Hepatocyte (in vitro differentiated cells): ENCODE data around the gene TCOF1. TPM values are rescaled to one million over a fixed set of nuclear protein-coding genes. Genes with fewer than 3 reads are reported as not detected.

Experiments used
- DNase-seq: peaks from one replicate; pipeline ENCODE4 v3.0.0-alpha.2; 2016; ENCODE audit warnings: low spot score
- H2AFZ ChIP-seq: fragments of 200-600 bp; sonication (generic); 2 replicates; pipeline ENCODE4 v1.6.0; 2016; ENCODE audit warnings: antibody characterized with exemption, mild to moderate bottlenecking
- H3K27ac ChIP-seq: fragments of 200-600 bp; sonication (generic); 2 replicates; pipeline ENCODE4 v1.5.1; 2016; ENCODE audit warnings: mild to moderate bottlenecking
- H3K27me3 ChIP-seq: fragments of 200-600 bp; sonication (generic); 2 replicates; pipeline ENCODE4 v1.6.1; 2016
- H3K36me3 ChIP-seq: fragments of 200-600 bp; sonication (generic); replicated peaks from 2 replicates; pipeline ENCODE4 v1.5.1; 2016; ENCODE audit warnings: low read depth; ENCODE audit not compliant: insufficient read depth
- H3K4me1 ChIP-seq: fragments of 200-600 bp; sonication (generic); 2 replicates; pipeline ENCODE4 v1.5.1; 2016; ENCODE audit warnings: mild to moderate bottlenecking, moderate library complexity; ENCODE audit not compliant: insufficient read depth
- H3K4me2 ChIP-seq: fragments of 200-600 bp; sonication (generic); 2 replicates; pipeline ENCODE4 v1.6.0; 2016
- H3K4me3 ChIP-seq: fragments of 200-600 bp; sonication (generic); 2 replicates; pipeline ENCODE4 v1.5.1; 2016; ENCODE audit warnings: mild to moderate bottlenecking
- H3K79me2 ChIP-seq: fragments of 200-600 bp; sonication (generic); 2 replicates; pipeline ENCODE4 v1.6.0; 2017; ENCODE audit warnings: mild to moderate bottlenecking
- H3K9me2 ChIP-seq: fragments of 200-600 bp; sonication (generic); replicated peaks from 2 replicates; pipeline ENCODE4 v1.6.0; 2017; ENCODE audit warnings: mild to moderate bottlenecking; ENCODE audit not compliant: insufficient read depth
- H3K9me3 ChIP-seq: fragments of 200-600 bp; sonication (generic); 2 replicates; pipeline ENCODE4 v1.5.1; 2016; ENCODE audit warnings: low read depth, mild to moderate bottlenecking
- H4K20me1 ChIP-seq: fragments of 200-600 bp; sonication (generic); 2 replicates; pipeline ENCODE4 v1.6.0; 2016; ENCODE audit warnings: mild to moderate bottlenecking; ENCODE audit not compliant: insufficient read depth, poor library complexity, severe bottlenecking
- CTCF ChIP-seq: fragments of 200-600 bp; sonication (generic); IDR thresholded peaks from 2 replicates; pipeline ENCODE4 v1.5.1; 2016; ENCODE audit warnings: antibody characterized with exemption, mild to moderate bottlenecking; ENCODE audit not compliant: poor library complexity
- EZH2 ChIP-seq: fragments of 200-600 bp; sonication (generic); IDR thresholded peaks from 2 replicates; pipeline ENCODE4 v1.6.1; 2016; ENCODE audit warnings: antibody characterized with exemption, mild to moderate bottlenecking, borderline replicate concordance
- EZH2phosphoT487 ChIP-seq: fragments of 200-600 bp; sonication (generic); IDR thresholded peaks from one replicate; pipeline ENCODE4 v1.6.1; 2018; ENCODE audit warnings: antibody characterized with exemption, mild to moderate bottlenecking, low read depth, moderate library complexity; ENCODE audit not compliant: unreplicated experiment, severe bottlenecking
- WGBS: methylation state at CpG from one replicate; pipeline ENCODE4 v1.1.6; 2016; ENCODE audit warnings: low lambda C conversion rate; ENCODE audit errors: missing lambda C conversion rate; 5-methylcytosine and 5-hydroxymethylcytosine counted together
- polyA plus RNA-seq: library from polyadenylated mRNA; unstranded; fragments of >200 nt; fragmentation: Nextera tagmentation; extraction: Ambion mirVana; gene quantifications from 2 replicates; pipeline ENCODE4 v1.2.1, GENCODE V29; 2016
- total RNA-seq: library from RNA; depleted of rRNA; stranded (reverse); fragments of >200 nt; gene quantifications from 2 replicates; pipeline ENCODE4 v1.2.3, GENCODE V29; 2014

The TCOF1 gene
- total and polyA plus RNA-seq, 2 experiments from 2014 or later = 19.9 to 24.0 TPM

- 89% methylated on average over 2 of the region's 2 CpGs for WGBS
- DNase-seq = no peak
- Histone ChIP-seq H2AFZ (no peak overlapping the region), H3K9me2 (no peaks in the 10 kb centered on the region), H3K4me3 (no peak overlapping the region), H3K9me3 (no peaks in the 10 kb centered on the region), H3K27ac (no peak overlapping the region), H3K4me2 (no peak overlapping the region), H3K27me3 (no peaks in the 10 kb centered on the region), H3K36me3 (no peaks in the 10 kb centered on the region), H3K79me2 (peaks cover 23% of the 10 kb centered on the region), H3K4me1 (peaks cover 6% of the 10 kb centered on the region), H4K20me1 (no peaks in the 10 kb centered on the region)
- TF ChIP-seq EZH2 = no peak
- TF ChIP-seq CTCF = no peak
Measured at GRCh38 chr5:150363185-150363584, 5.7 kb downstream of the TCOF1 start.

GRCh38 chr5:150364004-150364403 lies 6.5 kb downstream of the TCOF1 start:
- no peak for DNase-seq
- H2AFZ ChIP-seq = no peak overlapping the region
- no peaks in the 10 kb centered on the region for H4K20me1 ChIP-seq
- no peaks in the 10 kb centered on the region for H3K27me3 ChIP-seq
- WGBS = 91% methylated on average over 9 of the region's 9 CpGs
- H3K4me1 ChIP-seq = no peaks in the 10 kb centered on the region
- H3K27ac ChIP-seq = no peak overlapping the region
- H3K36me3 ChIP-seq = no peaks in the 10 kb centered on the region
- no peak for TF ChIP-seq EZH2phosphoT487
- no peak for TF ChIP-seq CTCF
- no peak for TF ChIP-seq EZH2
- no peaks in the 10 kb centered on the region for H3K9me2 ChIP-seq
- H3K9me3 ChIP-seq = no peaks in the 10 kb centered on the region
- H3K4me2 ChIP-seq = no peak overlapping the region
- no peak overlapping the region for H3K4me3 ChIP-seq
- peaks cover 15% of the 10 kb centered on the region for H3K79me2 ChIP-seq

- no peaks in the 10 kb centered on the region for H4K20me1 ChIP-seq
- 93% methylated on average over 4 of the region's 4 CpGs for WGBS
- H3K4me1 ChIP-seq = no peaks in the 10 kb centered on the region
- no peaks in the 10 kb centered on the region for H3K36me3 ChIP-seq
- H2AFZ ChIP-seq = no peak overlapping the region
- no peaks in the 10 kb centered on the region for H3K9me3 ChIP-seq
- H3K9me2 ChIP-seq = no peaks in the 10 kb centered on the region
- no peak overlapping the region for H3K4me3 ChIP-seq
- no peaks in the 10 kb centered on the region for H3K79me2 ChIP-seq
- no peaks in the 10 kb centered on the region for H3K27me3 ChIP-seq
- no peak for DNase-seq
- H3K27ac ChIP-seq = no peak overlapping the region
- H3K4me2 ChIP-seq = no peak overlapping the region
- no peak for TF ChIP-seq CTCF
Measured at GRCh38 chr5:150368526-150368925, 11.0 kb downstream of the TCOF1 start.

GRCh38 chr5:150372639-150373038 lies 15.1 kb downstream of the TCOF1 start:
- no peaks in the 10 kb centered on the region for H3K36me3 ChIP-seq

More at GRCh38 chr5:150372639-150373038, 15.1 kb downstream of the TCOF1 start:
- no peak for DNase-seq
- Histone ChIP-seq H3K4me2 (no peak overlapping the region), H3K4me3 (no peak overlapping the region), H2AFZ (no peak overlapping the region), H4K20me1 (no peaks in the 10 kb centered on the region), H3K9me3 (no peaks in the 10 kb centered on the region), H3K4me1 (peaks cover 7% of the 10 kb centered on the region), H3K9me2 (no peaks in the 10 kb centered on the region), H3K27ac (no peak overlapping the region), H3K79me2 (no peaks in the 10 kb centered on the region), H3K27me3 (no peaks in the 10 kb centered on the region)
- WGBS = 90% methylated on average over 6 of the region's 6 CpGs
- TF ChIP-seq EZH2 = no peak
- TF ChIP-seq CTCF = no peak
- TF ChIP-seq EZH2phosphoT487 = no peak
